Nephron (organoid): ENCODE measurements around the gene CUBN.

ENCODE experiments used
- H3K27ac Mint-ChIP-seq, 3 experiments: 2 replicates each; pipeline ENCODE4 v1.8.0; 2020; ENCODE audit warnings: mixed read lengths in 3 of 3, mild to moderate bottlenecking in 2 of 3, moderate library complexity in 1 of 3
- H3K27me3 Mint-ChIP-seq: 2 replicates; pipeline ENCODE4 v1.8.0; 2021; ENCODE audit warnings: low read depth, mild to moderate bottlenecking, moderate library complexity, mixed read lengths
- H3K36me3 Mint-ChIP-seq: 2 replicates; pipeline ENCODE4 v1.8.0; 2020; ENCODE audit warnings: low read depth, mixed read lengths
- H3K4me1 Mint-ChIP-seq: 2 replicates; pipeline ENCODE4 v1.8.0; 2020; ENCODE audit warnings: mixed read lengths
- H3K4me3 Mint-ChIP-seq, 3 experiments: 2 replicates each; pipeline ENCODE4 v1.8.0; 2020; ENCODE audit warnings: mild to moderate bottlenecking in 3 of 3, mixed read lengths in 3 of 3, moderate library complexity in 2 of 3
- H3K9me3 Mint-ChIP-seq: 2 replicates; pipeline ENCODE4 v1.8.0; 2020; ENCODE audit warnings: mixed read lengths
- CTCF ChIP-seq, 3 experiments: fragments of 200-600 bp; sonication (generic); IDR thresholded peaks; one replicate each; pipeline ENCODE4 v1.5.0; 2021; ENCODE audit warnings: antibody characterized with exemption in 3 of 3; ENCODE audit not compliant: unreplicated experiment in 3 of 3

The CUBN gene

GRCh38 chr10:17009212-17009700 lies 120.4 kb downstream of the CUBN start:
- TF ChIP-seq CTCF (IDR thresholded peaks at IDR 0.05; ENCODE audit: unreplicated experiment in 3 of 3) = no peak
- no peak overlapping the region for H3K27ac Mint-ChIP-seq
- H3K4me1 Mint-ChIP-seq = peaks cover 21% of the 10 kb centered on the region
- H3K9me3 Mint-ChIP-seq = peaks cover 12% of the 10 kb centered on the region
- no peak overlapping the region for H3K4me3 Mint-ChIP-seq
- H3K36me3 Mint-ChIP-seq = peaks cover 6% of the 10 kb centered on the region
- no peaks in the 10 kb centered on the region for H3K27me3 Mint-ChIP-seq

- peaks cover 9% of the 10 kb centered on the region for H3K9me3 Mint-ChIP-seq
- H3K27ac Mint-ChIP-seq = no peak overlapping the region
- no peak overlapping the region for H3K4me3 Mint-ChIP-seq
- TF ChIP-seq CTCF (IDR thresholded peaks at IDR 0.05; ENCODE audit: unreplicated experiment in 3 of 3) = no peak
- no peaks in the 10 kb centered on the region for H3K27me3 Mint-ChIP-seq
- peaks cover 37% of the 10 kb centered on the region for H3K4me1 Mint-ChIP-seq
- H3K36me3 Mint-ChIP-seq = peaks cover 6% of the 10 kb centered on the region
Observed at GRCh38 chr10:17007418-17007770, 122.2 kb downstream of the CUBN start.

- H3K4me1 Mint-ChIP-seq = peaks cover 43% of the 10 kb centered on the region
- peaks cover 6% of the 10 kb centered on the region for H3K36me3 Mint-ChIP-seq
- no peak for TF ChIP-seq CTCF (IDR thresholded peaks at IDR 0.05; ENCODE audit: unreplicated experiment in 3 of 3)
- H3K4me3 Mint-ChIP-seq = no peak overlapping the region
- H3K27me3 Mint-ChIP-seq = no peaks in the 10 kb centered on the region
- H3K9me3 Mint-ChIP-seq = peaks cover 9% of the 10 kb centered on the region
- no peak overlapping the region for H3K27ac Mint-ChIP-seq
Observed at GRCh38 chr10:17006631-17007417, 122.8 kb downstream of the CUBN start.

- Mint-ChIP-seq H3K27me3 (no peaks in the 10 kb centered on the region), H3K4me3 (no peak overlapping the region), H3K36me3 (no peaks in the 10 kb centered on the region), H3K27ac (no peak overlapping the region), H3K9me3 (peaks cover 3% of the 10 kb centered on the region), H3K4me1 (peaks cover 43% of the 10 kb centered on the region)
- no peak for TF ChIP-seq CTCF (IDR thresholded peaks at IDR 0.05; ENCODE audit: unreplicated experiment in 3 of 3)
Observed at GRCh38 chr10:17005621-17006566, 123.7 kb downstream of the CUBN start.

GRCh38 chr10:17004801-17005380 lies 124.7 kb downstream of the CUBN start:
- Mint-ChIP-seq H3K36me3 (no peaks in the 10 kb centered on the region), H3K9me3 (peaks cover 3% of the 10 kb centered on the region), H3K4me3 (no peak overlapping the region), H3K27me3 (no peaks in the 10 kb centered on the region), H3K27ac (no peak overlapping the region), H3K4me1 (peaks cover 48% of the 10 kb centered on the region)
- TF ChIP-seq CTCF (IDR thresholded peaks at IDR 0.05; ENCODE audit: unreplicated experiment in 3 of 3) = no peak
